ENCODE data around the gene KLHL17.

GRCh38 chr1:915295-916172 lies 44.9 kb upstream of the KLHL17 start:
- TF ChIP-seq CTCF (IDR thresholded peaks at IDR 0.05) (no peak), USF2 (CRISPR knock-in tag; IDR thresholded peaks at IDR 0.05) (no peak), NR2C2 (CRISPR knock-in tag; IDR thresholded peaks at IDR 0.05) (no peak), NR1H2 (CRISPR knock-in tag; IDR thresholded peaks at IDR 0.05) (no peak), CREB1 (CRISPR knock-in tag; IDR thresholded peaks at IDR 0.05) (no peak), FOXP1 (CRISPR knock-in tag; IDR thresholded peaks at IDR 0.05; ENCODE audit: borderline replicate concordance) (no peak), ZNF425 (CRISPR knock-in tag; conservative IDR thresholded peaks at IDR 0.05) (no peak), MAX (CRISPR knock-in tag; IDR thresholded peaks at IDR 0.05) (no peak), HMGXB4 (CRISPR knock-in tag; IDR thresholded peaks at IDR 0.05) (no peak), ATF3 (CRISPR knock-in tag; conservative IDR thresholded peaks at IDR 0.05) (no peak), GABPB1 (CRISPR knock-in tag; IDR thresholded peaks at IDR 0.05) (no peak), ESRRA (CRISPR knock-in tag; IDR thresholded peaks at IDR 0.05; ENCODE audit: borderline replicate concordance) (no peak), TEAD4 (CRISPR knock-in tag; IDR thresholded peaks at IDR 0.05) (no peak)
